ENCODE results near the gene MUS81. TPM values are rescaled to one million over a fixed set of nuclear protein-coding genes. Genes with fewer than 3 reads are reported as not detected.

Gene MUS81
- total and polyA plus RNA-seq, 7 donors = 28.0 to 55.3 (median 32.8) TPM

DNA sequence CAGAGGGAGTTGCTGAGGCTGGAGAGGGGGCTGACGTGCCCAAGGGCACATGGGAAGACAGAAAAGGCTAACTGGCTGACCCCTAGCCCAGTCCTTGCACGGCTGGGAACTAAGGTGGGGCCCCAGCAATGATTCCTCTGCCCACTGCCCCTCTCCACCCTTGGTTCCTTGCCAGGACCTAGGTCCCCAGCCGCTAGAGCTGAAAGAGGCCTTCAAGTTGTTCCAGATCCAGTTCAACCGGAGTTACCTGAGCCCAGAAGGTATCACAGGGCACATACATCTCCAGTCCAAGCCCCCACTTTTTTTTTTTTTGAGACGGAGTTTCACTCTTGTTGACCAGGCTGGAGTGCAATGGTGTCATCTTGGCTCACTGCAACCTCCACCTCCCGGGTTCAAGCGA lies 19.8 kb downstream of the MUS81 start:
- no peaks in the 10 kb centered on the region for H3K27me3 ChIP-seq (ENCODE audit: insufficient read depth in 3 of 3, low read length in 2 of 3)
- no peak for DNase-seq
- H3K9me3 ChIP-seq = no peaks in the 10 kb centered on the region
- intact Hi-C loops (cut with DNase I) = no loop called here
- H3K36me3 ChIP-seq (ENCODE audit: insufficient read depth in 1 of 2, low read depth in 1 of 2) = peaks cover 9 to 28% of the 10 kb centered on the region in 2 donors
- H3K4me3 ChIP-seq = no peak overlapping the region
- TF ChIP-seq, protein P1, sequence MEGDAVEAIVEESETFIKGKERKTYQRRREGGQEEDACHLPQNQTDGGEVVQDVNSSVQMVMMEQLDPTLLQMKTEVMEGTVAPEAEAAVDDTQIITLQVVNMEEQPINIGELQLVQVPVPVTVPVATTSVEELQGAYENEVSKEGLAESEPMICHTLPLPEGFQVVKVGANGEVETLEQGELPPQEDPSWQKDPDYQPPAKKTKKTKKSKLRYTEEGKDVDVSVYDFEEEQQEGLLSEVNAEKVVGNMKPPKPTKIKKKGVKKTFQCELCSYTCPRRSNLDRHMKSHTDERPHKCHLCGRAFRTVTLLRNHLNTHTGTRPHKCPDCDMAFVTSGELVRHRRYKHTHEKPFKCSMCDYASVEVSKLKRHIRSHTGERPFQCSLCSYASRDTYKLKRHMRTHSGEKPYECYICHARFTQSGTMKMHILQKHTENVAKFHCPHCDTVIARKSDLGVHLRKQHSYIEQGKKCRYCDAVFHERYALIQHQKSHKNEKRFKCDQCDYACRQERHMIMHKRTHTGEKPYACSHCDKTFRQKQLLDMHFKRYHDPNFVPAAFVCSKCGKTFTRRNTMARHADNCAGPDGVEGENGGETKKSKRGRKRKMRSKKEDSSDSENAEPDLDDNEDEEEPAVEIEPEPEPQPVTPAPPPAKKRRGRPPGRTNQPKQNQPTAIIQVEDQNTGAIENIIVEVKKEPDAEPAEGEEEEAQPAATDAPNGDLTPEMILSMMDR (IDR thresholded peaks at IDR 0.05) = no peak
- no peak overlapping the region for H3K27ac ChIP-seq
- no peaks in the 10 kb centered on the region for H3K4me1 ChIP-seq
- no peak for ATAC-seq
- 59 to 72% (median 67%) methylated on average over 7 of the region's 7 CpGs for whole genome bisulfite sequencing, 3 donors

DNA sequence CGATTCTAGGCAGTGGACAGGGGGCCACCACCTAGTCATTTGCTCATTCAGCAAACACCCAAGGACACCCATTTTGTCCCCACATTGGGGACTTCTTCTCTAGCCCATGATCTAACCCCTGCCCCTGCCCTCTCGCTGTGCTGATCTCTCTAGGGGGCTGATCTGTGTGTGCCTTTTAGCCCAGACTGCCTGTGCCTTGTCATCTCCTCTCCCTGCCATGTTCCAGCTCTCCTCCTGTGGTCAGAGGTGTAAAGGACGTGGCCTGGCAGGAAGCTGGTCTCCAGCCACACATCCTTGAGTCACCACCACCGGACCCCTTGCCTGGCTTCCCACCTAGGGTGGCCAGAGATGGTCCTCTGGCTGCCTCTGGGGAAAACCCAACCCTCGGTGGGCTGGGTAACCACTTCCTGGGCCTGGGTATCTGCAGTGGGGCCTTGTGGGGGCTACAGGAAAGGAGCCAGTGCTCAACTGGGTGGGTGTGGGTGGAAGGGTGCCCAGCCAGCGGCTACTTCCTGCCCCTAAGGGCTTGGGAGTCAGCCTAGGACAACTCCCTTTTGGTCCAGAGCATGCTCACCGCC lies 20.7 kb downstream of the MUS81 start:
- no peak overlapping the region for H3K4me3 ChIP-seq
- no peaks in the 10 kb centered on the region for H3K9me3 ChIP-seq
- no peaks in the 10 kb centered on the region for H3K4me1 ChIP-seq
- H3K27me3 ChIP-seq (ENCODE audit: insufficient read depth in 3 of 3, low read length in 2 of 3) = no peaks in the 10 kb centered on the region
- peaks cover 9 to 37% of the 10 kb centered on the region in 2 donors for H3K36me3 ChIP-seq (ENCODE audit: insufficient read depth in 1 of 2, low read depth in 1 of 2)
- WGBS, 3 donors = 61 to 70% (median 68%) methylated on average over 7 of the region's 7 CpGs
- TF ChIP-seq, protein P1 (IDR thresholded peaks at IDR 0.05) = no peak
- ATAC-seq = no peak
- intact Hi-C loops (cut with DNase I) = no loop called here
- DNase-seq = no peak
- H3K27ac ChIP-seq = no peak overlapping the region

DNA sequence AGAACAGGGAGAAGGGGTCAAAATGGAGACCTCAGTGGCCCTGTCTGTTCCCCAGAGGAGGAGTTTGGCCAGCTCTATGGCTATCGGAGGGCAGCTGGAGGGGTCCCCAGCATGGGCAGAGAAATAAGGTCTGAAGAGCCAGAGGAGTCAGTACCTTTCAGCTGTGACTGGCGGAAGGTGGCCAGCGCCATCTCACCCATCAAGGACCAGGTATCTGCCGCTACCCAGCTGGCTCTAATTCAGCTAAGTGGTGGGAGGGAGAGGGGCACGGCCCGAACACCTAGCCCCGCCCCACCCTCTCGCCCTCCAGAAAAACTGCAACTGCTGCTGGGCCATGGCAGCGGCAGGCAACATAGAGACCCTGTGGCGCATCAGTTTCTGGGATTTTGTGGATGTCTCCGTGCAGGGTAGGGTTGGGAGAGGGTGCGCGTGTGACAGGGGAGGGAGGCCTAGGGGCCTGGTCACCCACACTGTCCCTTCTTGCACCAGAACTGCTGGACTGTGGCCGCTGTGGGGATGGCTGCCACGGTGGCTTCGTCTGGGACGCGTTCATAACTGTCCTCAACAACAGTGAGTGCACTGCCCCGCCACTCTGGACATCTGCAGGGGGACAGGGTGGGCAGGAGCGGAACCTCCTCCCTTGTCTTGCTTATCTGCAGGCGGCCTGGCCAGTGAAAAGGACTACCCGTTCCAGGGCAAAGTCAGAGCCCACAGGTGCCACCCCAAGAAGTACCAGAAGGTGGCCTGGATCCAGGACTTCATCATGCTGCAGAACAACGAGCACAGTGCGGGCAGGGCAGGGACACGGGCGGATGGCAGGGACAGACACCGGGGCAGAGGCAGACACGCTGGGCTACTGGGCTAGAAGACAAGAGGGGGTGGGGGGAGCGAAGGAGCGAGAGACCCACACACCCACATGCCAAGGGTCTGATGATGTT lies 22.2 kb downstream of the MUS81 start:
- TF ChIP-seq, protein P1 (IDR thresholded peaks at IDR 0.05) = no peak
- intact Hi-C loops (cut with DNase I) = no loop called here
- Histone ChIP-seq H3K27me3 (ENCODE audit: insufficient read depth in 3 of 3, low read length in 2 of 3) (no peaks in the 10 kb centered on the region), H3K27ac (no peak overlapping the region), H3K4me3 (no peak overlapping the region), H3K36me3 (ENCODE audit: insufficient read depth in 1 of 2, low read depth in 1 of 2) (peaks cover 9 to 49% of the 10 kb centered on the region in 2 donors), H3K4me1 (peaks cover 2% of the 10 kb centered on the region), H3K9me3 (no peaks in the 10 kb centered on the region)
- no peak for ATAC-seq
- 87 to 93% (median 88%) methylated on average over 29 to 30 of the region's 30 CpGs for WGBS, 3 donors
- DNase-seq = no peak

DNA sequence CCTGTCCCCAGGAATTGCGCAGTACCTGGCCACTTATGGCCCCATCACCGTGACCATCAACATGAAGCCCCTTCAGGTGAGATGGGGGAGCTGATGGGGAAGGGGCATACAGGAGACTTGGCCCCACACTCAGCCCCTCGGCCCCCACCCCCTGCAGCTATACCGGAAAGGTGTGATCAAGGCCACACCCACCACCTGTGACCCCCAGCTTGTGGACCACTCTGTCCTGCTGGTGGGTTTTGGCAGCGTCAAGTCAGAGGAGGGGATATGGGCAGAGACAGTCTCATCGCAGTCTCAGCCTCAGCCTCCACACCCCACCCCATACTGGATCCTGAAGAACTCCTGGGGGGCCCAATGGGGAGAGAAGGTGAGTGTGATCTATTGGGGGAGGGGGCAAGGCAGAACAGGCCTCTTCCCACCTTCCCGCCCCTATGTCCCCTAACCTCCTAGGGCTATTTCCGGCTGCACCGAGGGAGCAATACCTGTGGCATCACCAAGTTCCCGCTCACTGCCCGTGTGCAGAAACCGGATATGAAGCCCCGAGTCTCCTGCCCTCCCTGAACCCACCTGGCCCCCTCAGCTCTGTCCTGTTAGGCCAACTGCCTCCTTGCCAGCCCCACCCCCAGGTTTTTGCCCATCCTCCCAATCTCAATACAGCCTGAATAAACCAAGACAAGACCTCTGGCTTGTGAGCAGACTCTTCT lies 23.0 kb downstream of the MUS81 start:
- no peak for DNase-seq
- Histone ChIP-seq H3K36me3 (ENCODE audit: insufficient read depth in 1 of 2, low read depth in 1 of 2) (peaks cover 9 to 49% of the 10 kb centered on the region in 2 donors), H3K27me3 (ENCODE audit: insufficient read depth in 3 of 3, low read length in 2 of 3) (no peaks in the 10 kb centered on the region), H3K9me3 (no peaks in the 10 kb centered on the region), H3K4me3 (no peak overlapping the region), H3K27ac (no peak overlapping the region), H3K4me1 (peaks cover 8% of the 10 kb centered on the region)
- intact Hi-C loops (cut with DNase I) = no loop called here
- WGBS, 3 donors = 91 to 97% (median 92%) methylated on average over 12 to 13 of the region's 13 CpGs
- no peak for ATAC-seq
- TF ChIP-seq, protein P1 (IDR thresholded peaks at IDR 0.05) = no peak
